Spinal cord (tissue), 10 donors: ENCODE measurements around the gene DYNAP. TPM values are rescaled to one million over a fixed set of nuclear protein-coding genes. Genes with fewer than 3 reads are reported as not detected.
A peak's percentile ranks its signal among the peaks of the same experiment; 100 is the strongest.

Experiments used
- DNase-seq, 6 donors: peaks; one replicate each; pipeline versions ENCODE4 v3.0.0 to v3.0.0-alpha.2; 2013 to 2015; ENCODE audit warnings: low spot score in 6 of 6, low read depth in 4 of 6
- H3K27ac ChIP-seq: one replicate; pipeline ENCODE4 v1.5.1; 2013; ENCODE audit warnings: low read depth, low read length, control low read depth
- H3K27me3 ChIP-seq: one replicate; pipeline ENCODE4 v1.6.1; 2013; ENCODE audit warnings: low read length; ENCODE audit not compliant: control insufficient read depth, insufficient read depth
- H3K36me3 ChIP-seq: one replicate; pipeline ENCODE4 v1.6.1; 2013; ENCODE audit warnings: low read length; ENCODE audit not compliant: control insufficient read depth, insufficient read depth
- H3K4me1 ChIP-seq: one replicate; pipeline ENCODE4 v1.6.1; 2013; ENCODE audit warnings: low read length; ENCODE audit not compliant: control insufficient read depth, insufficient read depth
- H3K4me3 ChIP-seq: one replicate; pipeline ENCODE4 v1.5.1; 2013; ENCODE audit warnings: low read depth, low read length, control low read depth
- H3K9me3 ChIP-seq: one replicate; pipeline ENCODE4 v1.6.1; 2013; ENCODE audit warnings: low read length; ENCODE audit not compliant: control insufficient read depth, insufficient read depth
- WGBS: methylation state at CpG from one replicate; pipeline ENCODE4 v1.1.5; 2013; ENCODE audit warnings: missing lambda C conversion rate; ENCODE audit not compliant: insufficient coverage; 5-methylcytosine and 5-hydroxymethylcytosine counted together
- polyA plus RNA-seq, 2 donors: library from polyadenylated mRNA; unstranded; fragments of 120-200 nt; gene quantifications; one replicate each; pipeline ENCODE4 v1.2.1, GENCODE V29; 2013; ENCODE audit not compliant: insufficient read length in 2 of 2
- total RNA-seq, 2 donors: library from RNA; depleted of rRNA in 1 of 2; stranded (reverse); fragments of 120-200 nt in 1 of 2; fragments of >200 nt in 1 of 2; gene quantifications; one replicate each; pipeline versions ENCODE4 v1.2.3 to v1.2.4, GENCODE V29; 2013 to 2014
- donor health status: healthy.

DYNAP gene
- total and polyA plus RNA-seq, 4 donors, result 0.08 TPM; not detected in 3

DNA sequence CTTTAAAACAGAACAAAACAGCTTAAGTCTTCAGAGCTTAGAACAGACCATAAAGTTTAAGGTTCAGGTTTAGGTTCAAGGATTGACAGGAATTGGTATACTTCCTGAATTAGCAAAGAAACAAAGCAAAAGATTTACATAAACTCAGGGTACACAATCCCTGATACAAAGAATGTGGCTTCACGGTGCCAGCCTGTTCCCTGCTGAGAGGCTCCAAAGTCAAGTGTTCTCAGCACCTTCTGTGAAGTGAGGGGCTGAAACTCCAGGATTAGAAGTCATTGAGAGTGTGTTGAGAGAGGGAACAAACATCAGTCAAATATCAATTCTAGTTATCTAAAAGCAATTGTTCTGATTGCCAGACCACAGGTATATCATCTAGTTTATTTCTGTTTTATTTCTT lies 35.7 kb downstream of the DYNAP start:
- no peaks in the 10 kb centered on the region for H3K36me3 ChIP-seq
- no peaks in the 10 kb centered on the region for H3K27me3 ChIP-seq
- DNase-seq, result no peak
- no peaks in the 10 kb centered on the region for H3K4me1 ChIP-seq
- no peak overlapping the region for H3K4me3 ChIP-seq
- H3K9me3 ChIP-seq, result no peaks in the 10 kb centered on the region
- no peak overlapping the region for H3K27ac ChIP-seq
- WGBS, result no CpG with 5 or more reads among the region's 1 CpG

- Histone ChIP-seq H3K27ac (no peak overlapping the region), H3K36me3 (no peaks in the 10 kb centered on the region), H3K4me1 (no peaks in the 10 kb centered on the region), H3K9me3 (no peaks in the 10 kb centered on the region), H3K27me3 (no peaks in the 10 kb centered on the region), H3K4me3 (no peak overlapping the region)
- DNase-seq, result no peak
These were observed 39.9 kb downstream of the DYNAP start for GRCh38 chr18:54630963-54631362.

DNA sequence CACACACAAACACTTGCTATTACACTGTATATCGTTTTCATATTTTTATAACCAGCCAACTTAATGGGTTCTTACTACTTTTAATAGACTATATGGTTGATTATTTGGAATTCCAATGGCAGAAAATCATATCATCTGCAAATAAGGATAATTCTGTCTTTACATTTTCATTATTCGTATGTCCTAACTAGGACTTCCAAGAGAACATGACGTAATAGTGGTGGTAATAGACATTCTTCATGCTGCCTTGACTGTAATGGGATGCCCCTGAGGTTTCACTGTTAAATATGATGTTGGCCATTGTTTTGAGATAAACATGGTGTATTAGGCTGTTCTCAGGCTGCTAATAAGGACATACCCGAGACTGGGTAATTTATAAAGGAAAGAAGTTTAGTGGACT lies 45.2 kb downstream of the DYNAP start:
- Histone ChIP-seq H3K9me3 (no peaks in the 10 kb centered on the region), H3K4me1 (no peaks in the 10 kb centered on the region), H3K36me3 (no peaks in the 10 kb centered on the region), H3K4me3 (no peak overlapping the region), H3K27ac (no peak overlapping the region), H3K27me3 (no peaks in the 10 kb centered on the region)
- no peak for DNase-seq
- 100% methylated on average over 1 of the region's 4 CpGs for WGBS

GRCh38 chr18:54641734-54642133 lies 50.7 kb downstream of the DYNAP start:
- no peak overlapping the region for H3K27ac ChIP-seq
- WGBS, result no CpG with 5 or more reads among the region's 1 CpG
- no peaks in the 10 kb centered on the region for H3K36me3 ChIP-seq
- no peaks in the 10 kb centered on the region for H3K27me3 ChIP-seq
- DNase-seq, result no peak
- H3K9me3 ChIP-seq, result no peaks in the 10 kb centered on the region
- no peaks in the 10 kb centered on the region for H3K4me1 ChIP-seq
- no peak overlapping the region for H3K4me3 ChIP-seq

DNA sequence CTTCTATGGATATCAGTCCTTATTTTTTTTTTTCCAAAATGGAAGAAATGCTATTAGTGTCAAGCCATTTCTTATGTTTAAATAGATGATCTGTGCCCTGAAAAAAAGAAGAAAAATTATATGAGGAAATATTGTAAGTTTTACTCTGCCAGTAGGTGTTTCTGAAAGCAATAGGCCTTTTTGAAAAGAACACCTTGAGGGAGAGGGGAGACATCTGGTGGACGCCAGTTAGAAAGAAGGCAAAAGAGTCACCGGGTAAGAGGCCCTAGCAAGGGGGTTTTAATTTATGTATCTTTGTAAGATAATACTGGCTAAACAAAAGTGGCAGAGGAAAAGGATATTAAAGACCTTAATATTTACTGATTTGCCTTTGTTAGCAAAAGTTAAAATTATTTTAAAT lies 56.1 kb downstream of the DYNAP start:
- no peaks in the 10 kb centered on the region for H3K36me3 ChIP-seq
- DNase-seq, result peak in 2 of 6 donors; percentile 36 to 81
- 60% methylated on average over 1 of the region's 2 CpGs for WGBS

More for the DNA sequence above, 56.1 kb downstream of the DYNAP start:
- Histone ChIP-seq H3K27me3 (no peaks in the 10 kb centered on the region), H3K9me3 (no peaks in the 10 kb centered on the region), H3K27ac (no peak overlapping the region), H3K4me1 (no peaks in the 10 kb centered on the region), H3K4me3 (no peak overlapping the region)

Other genes with a start within 250 kb of the DYNAP start
- under 1 TPM; 0.22 to 0.69 TPM for gene STARD6, start 233.4 kb upstream of the DYNAP start, total RNA-seq
- gene STARD6, start 233.4 kb upstream of the DYNAP start, polyA plus RNA-seq, result under 1 TPM in 1 of 2 donors, not detected in 1; 0.44 TPM
- 1 to 10 TPM; 7.1 to 9.3 TPM for gene C18orf54, start 233.3 kb upstream of the DYNAP start, total RNA-seq
- gene C18orf54, start 233.3 kb upstream of the DYNAP start, polyA plus RNA-seq, result 1 to 10 TPM; 5.8 to 7.1 TPM
- 10 to 100 TPM; 13.3 to 71.8 TPM for gene RAB27B, start 237.2 kb downstream of the DYNAP start, total RNA-seq
- 10 to 100 TPM; 13.6 to 23.1 TPM for gene RAB27B, start 237.2 kb downstream of the DYNAP start, polyA plus RNA-seq